MM.1S (cell line): ENCODE measurements around the gene PDE2A.

ENCODE experiments used
- CTCF ChIP-seq: fragments of 300-600 bp; sonication (generic); IDR thresholded peaks from 2 replicates; pipeline ENCODE4 v1.5.1; 2016; ENCODE audit warnings: antibody characterized with exemption, low read length, mixed read lengths
- EZH2 ChIP-seq: fragments of 300-600 bp; sonication (generic); optimal IDR thresholded peaks from 2 replicates; pipeline ENCODE3; 2017; ENCODE audit warnings: low read depth, mild to moderate bottlenecking, antibody characterized with exemption, low read length, mixed read lengths
- EZH2phosphoT487 ChIP-seq: fragments of 300-600 bp; sonication (generic); IDR thresholded peaks from 2 replicates; pipeline ENCODE4 v1.6.1; 2018; ENCODE audit warnings: antibody characterized with exemption, low read length

- TF ChIP-seq CTCF: no peak
- TF ChIP-seq EZH2: no peak
- no peak for TF ChIP-seq EZH2phosphoT487
Measured at GRCh38 chr11:72673943-72674828, at the start of gene PDE2A.
